OCI-LY1 (cell line): ENCODE data around the gene OPN4.

Source experiments
- H2AFZ ChIP-seq: fragments of 200-600 bp; sonication (generic), shearing (Covaris generic); 2 replicates; pipeline ENCODE4 v1.6.0; 2014; ENCODE audit warnings: antibody characterized with exemption, mild to moderate bottlenecking, low read length
- H3F3A ChIP-seq: fragments of 200-600 bp; sonication (generic), shearing (Covaris generic); 2 replicates; pipeline ENCODE4 v1.6.0; 2014; ENCODE audit warnings: mild to moderate bottlenecking, antibody characterized with exemption, low read length, moderate library complexity; ENCODE audit not compliant: insufficient read depth
- H3K27ac ChIP-seq: fragments of 200-600 bp; sonication (generic); 2 replicates; pipeline ENCODE4 v1.5.1; 2014; ENCODE audit warnings: low read length, mixed run types, mild to moderate bottlenecking, low read depth; ENCODE audit not compliant: poor library complexity, severe bottlenecking
- H3K27me3 ChIP-seq: fragments of 200-600 bp; sonication (generic); 2 replicates; pipeline ENCODE4 v1.6.0; 2014; ENCODE audit warnings: antibody characterized with exemption, mild to moderate bottlenecking, low read length, moderate library complexity; ENCODE audit not compliant: insufficient read depth
- H3K36me3 ChIP-seq: fragments of 200-600 bp; sonication (generic); 2 replicates; pipeline ENCODE4 v1.6.1; 2014; ENCODE audit warnings: mild to moderate bottlenecking, antibody characterized with exemption, low read length, moderate library complexity, mixed read lengths; ENCODE audit not compliant: insufficient read depth
- H3K4me1 ChIP-seq: fragments of 200-600 bp; sonication (generic); 2 replicates; pipeline ENCODE4 v1.5.1; 2014; ENCODE audit warnings: mild to moderate bottlenecking, low read length, moderate library complexity; ENCODE audit not compliant: insufficient read depth, severe bottlenecking
- H3K4me2 ChIP-seq: fragments of 200-600 bp; sonication (generic), shearing (Covaris generic); 2 replicates; pipeline ENCODE4 v1.6.1; 2014; ENCODE audit warnings: low read length
- H3K4me3 ChIP-seq: fragments of 200-600 bp; sonication (generic); 2 replicates; pipeline ENCODE4 v1.5.1; 2014; ENCODE audit warnings: low read length, low read depth, mild to moderate bottlenecking, mixed read lengths; ENCODE audit not compliant: poor library complexity, severe bottlenecking
- H3K79me2 ChIP-seq: fragments of 200-600 bp; shearing (Covaris generic); 2 replicates; pipeline ENCODE4 v1.6.1; 2016; ENCODE audit warnings: mixed run types, low read length, mixed read lengths; ENCODE audit not compliant: insufficient read depth
- H3K9ac ChIP-seq: fragments of 200-600 bp; sonication (generic), shearing (Covaris generic); 2 replicates; pipeline ENCODE4 v1.6.1; 2014; ENCODE audit warnings: mild to moderate bottlenecking, low read length, mixed read lengths
- H3K9me2 ChIP-seq: fragments of 200-600 bp; sonication (generic), shearing (Covaris generic); 2 replicates; pipeline ENCODE4 v1.6.1; 2014; ENCODE audit warnings: low read depth, mild to moderate bottlenecking, low read length, mixed read lengths
- H3K9me3 ChIP-seq: fragments of 200-600 bp; shearing (Covaris generic); 2 replicates; pipeline ENCODE4 v1.6.1; 2014; ENCODE audit warnings: low read length, mixed read lengths
- H4K20me1 ChIP-seq: fragments of 200-600 bp; sonication (generic), shearing (Covaris generic); 2 replicates; pipeline ENCODE4 v1.6.0; 2016; ENCODE audit warnings: mild to moderate bottlenecking, low read length; ENCODE audit not compliant: insufficient read depth
- EZH2 ChIP-seq: fragments of 200-600 bp; sonication (generic), shearing (Covaris generic); IDR thresholded peaks from 2 replicates; pipeline ENCODE4 v1.8.0; 2017; ENCODE audit warnings: borderline replicate concordance, mixed run types, mild to moderate bottlenecking, antibody characterized with exemption, low read length, moderate library complexity, mixed read lengths
- TF ChIP-seq, protein P1 (sequence below): fragments of 200-600 bp; sonication (generic), shearing (Covaris generic); IDR thresholded peaks from 2 replicates; pipeline ENCODE4 v1.5.1; 2017; ENCODE audit warnings: mild to moderate bottlenecking, antibody characterized with exemption, low read length, moderate library complexity, mixed read lengths

The OPN4 gene

DNA sequence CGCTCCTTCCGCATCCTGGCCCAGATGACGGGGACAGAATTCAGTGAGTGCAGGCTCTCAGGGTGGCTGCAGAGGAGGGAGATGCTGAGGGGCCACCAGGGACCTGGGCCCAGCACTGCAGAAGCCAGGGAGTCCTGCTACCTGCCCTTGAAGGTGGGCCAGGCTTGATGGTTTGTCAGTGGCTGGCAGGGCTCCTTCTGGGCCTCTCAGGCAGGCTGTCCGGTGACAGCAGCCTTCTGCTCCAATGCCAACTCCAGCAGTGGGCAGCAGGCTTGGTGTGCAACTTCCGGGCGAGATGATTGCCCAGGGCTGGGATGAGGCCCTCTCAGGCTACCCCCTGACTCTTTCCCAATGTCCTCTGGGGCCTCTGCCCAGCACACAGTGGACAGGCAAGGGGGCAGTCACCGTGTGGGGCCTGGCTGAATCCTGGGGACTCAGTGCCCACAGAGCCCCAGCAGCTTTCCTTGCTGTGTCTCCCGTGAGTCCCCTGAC is 37.7 kb downstream of the OPN4 start:
- H2AFZ ChIP-seq: no peak overlapping the region
- no peaks in the 10 kb centered on the region for H3K79me2 ChIP-seq
- no peak overlapping the region for H3K9ac ChIP-seq
- H3K4me2 ChIP-seq: no peak overlapping the region
- H3K27ac ChIP-seq: no peak overlapping the region
- TF ChIP-seq EZH2: no peak
- TF ChIP-seq, protein P1, sequence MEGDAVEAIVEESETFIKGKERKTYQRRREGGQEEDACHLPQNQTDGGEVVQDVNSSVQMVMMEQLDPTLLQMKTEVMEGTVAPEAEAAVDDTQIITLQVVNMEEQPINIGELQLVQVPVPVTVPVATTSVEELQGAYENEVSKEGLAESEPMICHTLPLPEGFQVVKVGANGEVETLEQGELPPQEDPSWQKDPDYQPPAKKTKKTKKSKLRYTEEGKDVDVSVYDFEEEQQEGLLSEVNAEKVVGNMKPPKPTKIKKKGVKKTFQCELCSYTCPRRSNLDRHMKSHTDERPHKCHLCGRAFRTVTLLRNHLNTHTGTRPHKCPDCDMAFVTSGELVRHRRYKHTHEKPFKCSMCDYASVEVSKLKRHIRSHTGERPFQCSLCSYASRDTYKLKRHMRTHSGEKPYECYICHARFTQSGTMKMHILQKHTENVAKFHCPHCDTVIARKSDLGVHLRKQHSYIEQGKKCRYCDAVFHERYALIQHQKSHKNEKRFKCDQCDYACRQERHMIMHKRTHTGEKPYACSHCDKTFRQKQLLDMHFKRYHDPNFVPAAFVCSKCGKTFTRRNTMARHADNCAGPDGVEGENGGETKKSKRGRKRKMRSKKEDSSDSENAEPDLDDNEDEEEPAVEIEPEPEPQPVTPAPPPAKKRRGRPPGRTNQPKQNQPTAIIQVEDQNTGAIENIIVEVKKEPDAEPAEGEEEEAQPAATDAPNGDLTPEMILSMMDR: no peak
- no peaks in the 10 kb centered on the region for H4K20me1 ChIP-seq
- no peaks in the 10 kb centered on the region for H3K9me3 ChIP-seq
- H3K36me3 ChIP-seq: no peaks in the 10 kb centered on the region
- H3K27me3 ChIP-seq: no peaks in the 10 kb centered on the region
- peaks cover 6% of the 10 kb centered on the region for H3K4me1 ChIP-seq
- no peak overlapping the region for H3K4me3 ChIP-seq
- H3F3A ChIP-seq: no peaks in the 10 kb centered on the region
- no peaks in the 10 kb centered on the region for H3K9me2 ChIP-seq

DNA sequence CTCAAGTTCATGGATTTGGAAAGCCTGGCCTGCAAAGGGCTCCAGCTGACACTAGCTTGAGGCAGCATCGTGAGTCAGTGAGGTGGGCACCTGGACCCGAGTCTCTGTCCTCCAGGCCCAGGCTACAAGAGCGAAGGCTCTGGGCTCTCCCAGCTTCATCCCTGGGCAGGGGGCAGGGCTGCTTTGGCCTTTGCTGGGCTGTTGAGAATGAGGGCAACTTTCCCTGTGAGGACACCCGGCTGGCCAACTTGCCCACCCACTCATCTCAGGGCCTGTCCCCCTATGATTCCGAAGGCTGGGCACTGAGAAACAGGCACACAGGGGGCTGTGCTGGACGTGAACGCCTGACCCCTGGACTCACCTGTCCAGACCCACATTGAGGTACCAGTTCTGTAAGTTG is 38.3 kb downstream of the OPN4 start:
- Histone ChIP-seq H4K20me1 (no peaks in the 10 kb centered on the region), H3K9ac (no peak overlapping the region), H3K4me2 (no peak overlapping the region), H2AFZ (no peak overlapping the region), H3F3A (no peaks in the 10 kb centered on the region), H3K9me3 (no peaks in the 10 kb centered on the region), H3K79me2 (no peaks in the 10 kb centered on the region), H3K9me2 (no peaks in the 10 kb centered on the region), H3K4me1 (peaks cover 6% of the 10 kb centered on the region), H3K36me3 (no peaks in the 10 kb centered on the region), H3K27ac (no peak overlapping the region), H3K4me3 (no peak overlapping the region), H3K27me3 (no peaks in the 10 kb centered on the region)
- TF ChIP-seq, protein P1: no peak
- no peak for TF ChIP-seq EZH2

DNA sequence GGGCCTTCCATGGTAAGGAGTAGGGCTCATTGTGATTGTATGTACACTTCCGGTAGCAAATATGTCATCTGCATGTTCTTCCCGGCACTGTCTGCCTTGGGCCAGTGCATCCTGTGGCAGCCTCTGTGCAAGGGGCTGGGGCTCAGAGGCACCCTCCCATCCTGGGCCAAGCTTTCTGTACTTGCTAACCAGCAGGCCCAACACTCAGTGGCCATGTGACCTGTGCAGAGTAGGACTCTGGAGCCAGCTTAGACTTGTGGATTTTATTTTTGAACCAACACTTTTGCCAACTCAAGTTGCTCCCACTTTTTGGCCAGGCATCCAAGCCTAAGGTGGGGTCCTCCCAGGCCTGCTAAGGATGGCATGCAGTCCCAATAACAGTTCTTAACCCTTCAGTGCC is 38.9 kb downstream of the OPN4 start:
- no peak overlapping the region for H3K4me2 ChIP-seq
- H3K9ac ChIP-seq: no peak overlapping the region
- no peak overlapping the region for H2AFZ ChIP-seq

More for the DNA sequence above, 38.9 kb downstream of the OPN4 start:
- Histone ChIP-seq H4K20me1 (no peaks in the 10 kb centered on the region), H3K79me2 (no peaks in the 10 kb centered on the region), H3K27ac (no peak overlapping the region), H3K9me3 (no peaks in the 10 kb centered on the region), H3K27me3 (no peaks in the 10 kb centered on the region), H3K36me3 (no peaks in the 10 kb centered on the region), H3K9me2 (no peaks in the 10 kb centered on the region), H3F3A (no peaks in the 10 kb centered on the region), H3K4me1 (peaks cover 6% of the 10 kb centered on the region), H3K4me3 (no peak overlapping the region)
- TF ChIP-seq EZH2: no peak
- TF ChIP-seq, protein P1: no peak
